Fibroblast of skin of left quadriceps (primary cell): ENCODE measurements around the gene MIPOL1.
"Not testable (repeated sequence)": the region's sequence is repeated elsewhere in the genome, so short reads cannot be mapped to it uniquely, and the experiment has no call there.

Experiments
- DNase-seq, 2 experiments: peaks; one replicate each; pipeline ENCODE4 v3.0.0-alpha.2; 2013; ENCODE audit warnings: low read depth in 2 of 2

The MIPOL1 gene

DNA sequence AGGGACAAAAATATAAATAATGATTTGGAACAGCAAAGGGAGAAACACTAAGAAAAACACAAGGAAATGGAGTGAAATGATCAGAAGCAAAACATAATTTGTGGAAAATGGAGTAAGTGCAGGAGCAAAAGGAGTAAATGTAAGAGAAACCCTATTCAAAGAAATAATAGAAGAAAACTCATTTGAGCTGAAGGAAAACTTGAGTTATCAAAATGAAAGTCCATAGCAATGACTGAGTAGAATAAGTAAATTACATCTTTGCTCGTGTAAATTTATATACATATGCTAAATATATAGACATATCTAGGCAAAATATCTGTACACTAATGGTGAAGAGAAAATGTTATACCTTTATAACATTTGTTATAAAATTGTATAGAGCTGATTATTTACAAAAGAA, 203.4 kb downstream of the MIPOL1 start:
- DNase-seq, result no peak

DNA sequence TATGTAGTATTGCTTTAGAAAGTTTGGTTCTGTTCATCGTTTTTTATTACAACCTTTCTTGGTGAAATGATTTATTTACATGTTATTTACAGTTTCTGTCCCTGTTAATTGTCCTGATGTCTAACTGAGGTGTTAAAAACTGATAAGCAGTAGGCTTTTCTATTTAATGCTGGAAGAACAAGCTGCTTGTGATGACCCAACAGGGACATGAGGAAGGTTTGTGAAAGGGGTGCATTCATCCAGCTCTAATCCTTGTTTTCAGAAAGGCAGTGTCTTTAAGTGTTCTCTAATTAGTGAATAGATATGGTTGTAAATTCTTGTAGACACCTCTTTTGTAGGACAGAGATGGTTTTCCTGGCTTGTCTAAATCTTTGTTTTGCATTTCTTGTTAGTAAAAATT, 205.9 kb downstream of the MIPOL1 start:
- no peak for DNase-seq

DNA sequence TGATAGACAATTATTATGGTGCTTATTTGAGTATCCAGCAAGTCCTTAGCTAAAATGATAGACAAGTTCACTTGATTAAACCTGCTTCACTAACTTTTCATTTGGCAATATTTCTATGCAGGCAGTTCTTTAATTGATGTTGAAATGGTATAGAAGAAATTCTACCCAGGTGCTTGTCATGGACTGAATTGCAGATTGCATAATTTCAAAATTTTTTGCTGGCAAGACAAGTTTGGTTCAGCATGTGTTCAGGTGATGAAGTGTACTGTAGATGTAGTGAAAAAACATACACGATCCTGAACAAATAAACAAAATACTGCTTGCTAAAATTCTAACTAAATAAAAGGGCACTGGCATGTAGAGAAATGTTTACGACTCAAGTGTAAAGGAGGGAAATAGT, 208.4 kb downstream of the MIPOL1 start:
- no peak for DNase-seq

DNA sequence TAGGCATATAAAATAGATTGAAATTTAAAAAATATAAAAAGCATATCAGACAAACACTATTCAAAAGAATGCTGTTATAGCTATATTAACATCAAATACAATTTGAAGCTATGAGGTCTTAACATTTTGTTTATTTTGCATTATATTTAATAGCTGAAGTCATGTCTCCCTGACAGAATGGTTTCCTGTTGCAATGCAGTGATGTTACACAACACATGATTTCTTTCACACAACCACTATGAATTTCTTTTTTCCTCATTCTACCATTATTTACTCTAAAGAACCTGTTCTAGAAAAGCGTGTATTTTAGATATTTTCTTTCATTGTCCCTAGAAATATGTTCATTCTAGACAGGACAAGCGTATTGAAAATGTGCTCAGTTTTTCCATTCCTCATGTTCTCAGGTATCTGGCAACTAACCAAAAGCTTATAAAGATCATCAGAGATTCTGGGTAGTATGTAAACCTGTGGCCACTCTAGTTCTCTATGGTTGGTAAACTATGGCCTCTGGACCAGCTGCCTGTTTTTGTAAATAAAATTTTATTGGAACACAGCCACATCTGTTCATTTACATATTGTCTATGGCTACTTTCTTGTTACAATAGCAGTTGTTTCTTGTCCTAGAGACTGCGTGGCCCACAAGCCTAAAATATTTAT, 213.5 kb downstream of the MIPOL1 start:
- no peak for DNase-seq

DNA sequence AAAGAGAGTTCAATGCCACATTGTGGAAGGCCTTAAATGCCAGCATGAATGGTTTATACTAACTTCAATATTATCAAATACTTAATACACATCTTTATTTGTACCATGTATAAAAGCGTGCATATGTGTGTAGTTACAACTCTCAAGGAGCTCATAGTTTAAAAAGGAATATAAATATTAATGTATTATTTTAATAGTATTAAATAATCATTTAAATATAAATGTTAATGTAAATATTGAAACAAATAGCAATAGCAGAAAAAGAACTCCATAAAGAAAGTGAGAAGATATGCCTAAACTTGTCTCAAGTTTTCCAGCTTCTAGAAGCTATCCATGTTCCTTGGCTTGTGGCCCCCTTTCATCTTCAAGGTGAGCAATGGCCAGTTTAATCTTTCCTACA, 215.3 kb downstream of the MIPOL1 start:
- no peak for DNase-seq

DNA sequence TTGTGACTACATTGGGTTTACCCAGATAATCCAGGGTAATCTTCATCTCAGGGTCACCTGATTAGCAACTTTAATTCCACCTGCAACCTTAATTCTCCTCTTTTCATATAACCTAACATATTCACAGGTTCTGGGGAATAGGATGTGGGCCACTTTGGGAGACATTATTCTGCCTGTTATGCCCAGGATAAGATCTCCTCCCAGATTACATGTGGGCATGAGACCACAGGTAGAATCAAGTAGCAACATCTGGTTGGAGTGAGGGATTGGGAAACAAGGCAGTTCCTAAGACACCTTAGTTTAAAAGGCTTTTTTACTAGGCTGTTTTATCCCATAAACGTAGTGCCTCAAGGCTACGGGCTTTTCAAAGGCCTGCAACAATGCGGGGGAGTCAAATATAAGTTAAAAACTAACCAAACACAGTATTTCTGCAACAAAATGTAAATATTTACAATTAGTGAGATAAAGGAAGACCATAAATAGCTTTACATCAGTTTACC, 215.8 kb downstream of the MIPOL1 start:
- no peak for DNase-seq

DNA sequence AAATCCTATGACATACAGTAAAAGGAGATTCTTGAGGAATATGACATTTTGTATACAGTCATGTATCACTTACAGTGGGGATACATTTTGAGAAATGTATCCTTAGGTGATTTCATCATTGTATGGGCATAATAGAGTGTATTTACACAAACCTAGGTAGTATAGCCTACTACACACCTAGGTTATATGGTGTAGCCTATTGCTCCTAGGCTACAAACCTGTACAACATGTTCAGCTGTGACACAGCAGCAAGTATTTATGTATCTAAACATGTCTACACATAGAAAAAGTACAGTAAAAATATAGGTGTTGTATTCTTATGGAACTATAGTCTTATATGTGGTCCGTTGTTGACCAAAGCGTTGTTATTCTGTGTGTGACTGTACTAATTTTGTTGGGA, 218.5 kb downstream of the MIPOL1 start:
- DNase-seq, result no peak

DNA sequence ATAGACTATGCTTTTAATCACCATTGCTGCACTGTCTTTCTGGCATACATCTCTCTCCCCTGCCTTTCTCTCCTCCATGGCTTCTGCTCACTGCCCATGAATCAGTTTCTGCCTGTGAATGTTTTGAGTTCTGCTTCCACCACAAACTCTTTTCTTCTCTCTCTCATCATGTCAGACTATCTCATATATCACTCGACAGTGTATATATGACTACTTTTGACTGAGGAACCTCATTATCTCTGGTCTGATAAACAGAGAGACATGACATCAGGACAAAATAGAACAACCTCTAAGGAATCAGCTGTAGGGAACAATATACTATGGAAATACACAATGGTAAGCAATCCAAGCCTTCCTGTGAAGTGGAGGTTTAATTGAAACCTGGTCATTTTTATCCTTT, 219.4 kb downstream of the MIPOL1 start:
- DNase-seq, result no peak

DNA sequence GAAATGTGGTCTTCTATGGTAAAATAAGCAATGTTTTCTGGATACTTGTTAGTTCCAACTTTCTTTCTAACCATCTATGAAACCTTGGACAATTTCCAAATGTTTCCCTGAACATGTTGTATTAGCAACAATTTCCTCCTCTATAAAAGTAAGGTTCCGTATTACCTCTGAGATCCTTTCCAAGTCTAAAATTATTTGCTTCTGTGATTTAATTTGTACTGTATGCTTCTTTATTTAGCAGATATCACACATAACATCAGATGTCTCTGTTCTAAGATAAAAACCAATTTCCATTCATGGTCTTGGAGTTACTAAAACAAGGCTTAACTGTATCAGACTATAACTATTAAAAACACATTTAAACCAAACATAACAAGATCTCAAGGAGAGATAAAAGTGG, 220.1 kb downstream of the MIPOL1 start:
- no peak for DNase-seq

DNA sequence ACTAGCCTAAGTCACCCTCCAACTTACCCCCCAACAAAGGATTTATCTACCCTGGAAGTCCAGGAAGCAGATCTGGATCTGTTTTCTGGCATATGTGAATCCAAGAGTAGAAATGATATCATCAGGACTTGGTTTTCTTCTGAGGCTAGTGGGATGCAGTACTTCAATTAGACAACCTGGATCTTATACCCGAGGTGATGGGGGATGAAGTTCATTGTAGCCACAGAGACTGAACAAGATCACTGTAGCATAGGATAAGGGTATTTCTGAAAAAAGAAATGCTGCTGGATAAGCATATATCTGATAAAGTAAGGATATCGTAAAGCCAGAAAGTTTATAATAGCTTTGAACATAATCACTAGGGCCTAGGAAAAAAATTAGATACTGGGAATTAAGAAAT, 222.9 kb downstream of the MIPOL1 start:
- DNase-seq, result no peak

DNA sequence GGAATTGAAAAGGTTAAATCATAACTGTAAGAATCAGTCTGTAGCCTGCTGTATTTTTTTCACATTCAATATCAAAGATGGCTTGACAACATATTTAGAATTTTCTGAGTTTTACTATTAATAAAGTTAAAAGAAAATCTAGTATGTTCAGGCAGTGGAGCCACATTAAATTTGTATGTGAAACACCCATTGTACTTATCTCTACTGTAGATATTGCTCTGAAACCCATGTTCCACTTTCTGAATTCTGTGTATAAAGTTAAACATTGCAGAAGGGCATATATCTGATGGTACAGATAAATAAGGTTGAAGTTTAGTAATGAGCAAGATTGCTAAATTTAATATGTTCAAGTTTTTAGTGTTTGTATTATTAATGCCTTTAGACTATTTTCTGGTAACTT, 224.6 kb downstream of the MIPOL1 start:
- DNase-seq, result no peak

DNA sequence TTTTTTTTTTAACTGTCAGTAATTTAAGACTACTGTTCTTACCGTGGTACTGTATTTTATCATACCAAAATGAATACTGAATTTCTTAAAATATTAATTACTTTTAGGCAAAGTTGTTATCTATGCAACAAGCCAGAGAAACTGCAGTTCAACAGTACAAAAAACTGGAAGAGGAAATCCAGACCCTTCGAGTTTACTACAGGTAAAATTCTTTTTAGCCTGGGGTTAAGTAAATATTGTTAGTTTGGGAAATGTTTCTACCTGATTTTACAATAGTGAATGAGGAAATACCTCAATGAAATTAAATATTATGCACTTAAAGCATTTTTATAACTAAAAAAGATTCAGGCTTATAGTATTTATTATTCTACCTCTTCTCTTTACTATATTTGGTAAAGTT, 225.0 kb downstream of the MIPOL1 start:
- DNase-seq, result no peak

DNA sequence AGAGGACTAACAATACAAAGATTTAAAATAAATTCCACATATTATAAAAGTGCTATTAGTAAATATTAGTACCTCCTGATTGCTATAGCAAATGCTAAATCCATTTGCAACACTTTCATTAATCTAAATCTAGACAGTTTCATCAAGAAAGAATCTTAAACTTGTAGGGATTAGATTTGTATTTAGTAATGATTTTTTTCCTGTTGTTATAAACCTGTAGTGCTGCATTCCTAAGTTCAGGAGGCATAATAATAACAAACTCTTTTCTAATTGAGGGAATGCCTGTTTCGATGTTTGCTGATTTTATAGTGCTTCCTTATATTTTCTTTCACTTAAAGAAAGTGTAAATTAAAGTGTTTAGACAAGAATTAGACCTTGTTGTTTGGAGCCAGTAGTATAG, 231.2 kb downstream of the MIPOL1 start:
- no peak for DNase-seq

DNA sequence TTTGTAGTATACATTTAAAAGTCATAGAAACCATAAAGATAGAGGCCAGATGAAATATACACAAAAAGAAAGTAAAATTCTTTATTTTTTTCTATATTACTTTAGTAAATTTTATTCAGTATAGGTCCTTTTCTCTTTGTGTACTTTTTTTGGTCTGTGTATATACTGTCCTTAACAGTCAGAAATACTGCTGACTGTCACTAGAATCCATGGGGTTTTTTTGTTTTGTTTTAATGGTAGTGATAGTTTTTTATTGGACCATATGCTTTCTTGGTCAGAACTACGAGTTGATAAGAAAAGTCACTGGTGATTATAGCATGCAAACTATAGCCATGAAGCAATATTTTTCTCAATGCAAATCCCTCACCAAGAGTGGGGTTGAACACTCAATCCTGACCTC, 231.9 kb downstream of the MIPOL1 start:
- no peak for DNase-seq

DNA sequence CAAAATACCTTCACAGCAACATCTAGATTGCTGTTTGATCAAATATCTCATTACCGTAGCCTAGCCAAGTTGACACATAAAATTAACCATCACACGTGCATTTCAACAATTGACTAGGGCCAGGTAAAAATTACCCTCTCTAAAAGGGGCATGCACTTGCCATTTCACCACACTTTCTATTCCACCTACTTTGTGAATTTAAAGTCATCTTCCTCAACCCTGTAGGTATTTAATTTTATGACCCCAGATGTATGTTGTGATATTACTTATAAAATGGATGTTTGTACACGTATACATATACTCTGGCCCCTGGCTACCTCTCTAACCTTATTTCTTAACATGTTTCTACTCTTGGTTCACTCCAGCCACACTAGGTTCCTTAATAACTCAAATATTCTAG, 237.1 kb downstream of the MIPOL1 start:
- DNase-seq, result no peak

DNA sequence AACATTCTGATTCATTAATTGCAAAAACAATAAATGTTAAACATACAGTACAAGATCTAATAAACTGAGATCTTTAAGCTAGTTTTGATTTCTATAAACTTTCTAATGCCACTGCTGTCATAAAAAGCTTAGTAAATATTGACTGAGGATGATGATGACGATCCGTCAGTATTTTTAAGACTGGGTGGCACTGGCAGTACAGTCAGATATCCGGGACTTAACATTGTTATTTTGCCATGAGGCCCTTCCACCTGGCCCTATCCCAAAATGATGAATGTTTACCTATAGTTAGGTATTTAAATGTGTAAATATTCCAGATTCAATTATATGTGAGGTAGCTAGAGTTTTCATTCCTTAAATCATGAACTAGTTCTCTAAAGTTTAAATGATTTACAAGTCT, 238.8 kb downstream of the MIPOL1 start:
- DNase-seq, result no peak

DNA sequence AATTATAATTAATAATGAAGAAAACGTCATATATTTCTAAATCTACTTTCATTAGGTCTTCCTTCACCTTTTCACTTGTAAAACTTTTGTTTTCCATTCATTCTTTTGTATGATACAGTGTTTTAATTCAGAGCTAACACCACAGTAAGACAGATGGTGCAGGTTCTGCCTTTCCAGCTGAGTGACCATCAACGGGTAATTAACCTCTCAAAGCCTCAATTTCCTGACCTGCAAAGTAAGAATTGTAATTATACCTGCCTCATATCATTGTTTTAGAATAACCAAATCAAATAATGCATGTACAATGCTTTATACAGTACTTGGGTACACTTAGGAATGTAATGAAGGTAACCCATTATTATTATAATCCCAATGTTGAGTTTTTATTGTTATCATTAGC, 239.8 kb downstream of the MIPOL1 start:
- no peak for DNase-seq

DNA sequence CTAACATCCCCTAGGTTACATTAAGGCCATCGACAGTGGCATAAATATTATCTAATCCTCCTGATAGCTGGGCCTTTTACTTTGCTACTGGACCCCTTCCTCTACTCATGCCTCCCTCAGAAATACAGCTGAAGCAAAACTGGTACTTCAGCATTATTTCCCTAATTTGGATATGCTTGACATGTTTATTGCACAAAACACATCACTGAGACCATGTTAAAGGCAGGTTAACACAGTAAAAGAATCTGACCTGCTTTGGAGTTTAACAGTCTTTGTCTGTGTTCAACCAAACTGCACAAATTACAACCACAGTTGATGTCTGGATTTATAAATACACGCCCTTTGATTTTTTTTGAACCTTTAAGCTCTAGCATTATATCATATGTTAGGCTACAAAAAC, 240.7 kb downstream of the MIPOL1 start:
- DNase-seq, result no peak

DNA sequence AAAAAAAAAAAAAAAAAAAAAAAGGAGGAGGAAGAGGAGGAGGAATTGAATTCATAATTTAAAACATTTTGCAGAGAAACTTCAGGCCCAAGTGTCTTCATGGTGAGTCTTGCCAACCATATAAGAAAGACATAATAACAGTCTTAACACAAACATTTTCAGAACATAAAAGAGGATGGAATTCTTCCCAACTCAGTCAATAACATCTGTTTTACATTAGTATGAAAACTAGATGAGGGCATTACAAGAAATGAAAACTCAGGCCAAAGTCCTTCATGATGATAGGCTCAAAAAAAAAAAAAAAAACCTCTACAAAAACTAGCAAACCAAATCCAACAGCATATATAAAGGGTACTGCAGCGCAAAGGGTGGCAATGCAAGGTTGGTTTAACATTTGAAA, 245.7 kb downstream of the MIPOL1 start:
- peak; percentile 50 to 53 for DNase-seq

DNA sequence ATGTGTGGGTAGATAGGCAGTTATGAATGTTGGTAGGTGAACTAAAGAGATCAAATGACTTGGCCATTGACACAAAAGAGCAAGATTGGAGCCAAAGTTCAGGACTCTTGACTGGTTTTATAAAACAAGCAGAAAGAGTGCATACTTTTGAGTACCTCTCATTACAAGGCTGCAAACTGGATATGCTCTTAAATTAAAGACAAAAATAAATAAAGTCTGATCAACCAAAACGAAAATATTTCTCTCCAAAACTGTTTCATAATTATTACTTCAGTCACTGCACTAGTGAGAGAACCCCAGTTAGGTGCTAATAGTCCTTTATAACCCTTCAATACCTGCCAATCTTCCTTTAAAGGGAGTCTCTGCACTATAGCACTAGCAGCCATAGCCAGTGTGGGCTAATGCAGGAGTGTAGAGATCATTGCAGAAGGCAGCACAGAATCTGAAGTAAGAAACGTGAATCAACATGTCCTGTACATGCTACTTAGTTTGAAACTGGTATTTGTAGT, 250.2 kb downstream of the MIPOL1 start:
- DNase-seq, result no peak

DNA sequence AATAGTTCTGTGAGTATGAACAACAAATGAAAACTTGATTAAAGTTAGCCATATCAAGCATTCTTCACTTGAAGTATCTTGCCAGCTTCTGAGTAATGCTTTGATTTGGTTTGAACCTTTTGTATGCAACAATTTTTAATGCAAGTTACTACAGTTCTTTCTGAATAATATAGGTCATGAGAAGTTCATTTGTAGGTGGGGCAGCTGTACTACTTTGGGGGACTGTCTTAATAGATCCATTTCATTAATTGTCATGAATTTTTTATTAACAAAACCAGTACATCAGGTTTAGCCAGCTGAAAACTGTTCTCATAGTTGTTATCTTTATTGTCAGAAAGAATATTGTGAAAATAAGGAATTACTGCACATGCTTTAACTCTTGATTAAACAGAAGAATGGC, 254.6 kb downstream of the MIPOL1 start:
- DNase-seq, result no peak

DNA sequence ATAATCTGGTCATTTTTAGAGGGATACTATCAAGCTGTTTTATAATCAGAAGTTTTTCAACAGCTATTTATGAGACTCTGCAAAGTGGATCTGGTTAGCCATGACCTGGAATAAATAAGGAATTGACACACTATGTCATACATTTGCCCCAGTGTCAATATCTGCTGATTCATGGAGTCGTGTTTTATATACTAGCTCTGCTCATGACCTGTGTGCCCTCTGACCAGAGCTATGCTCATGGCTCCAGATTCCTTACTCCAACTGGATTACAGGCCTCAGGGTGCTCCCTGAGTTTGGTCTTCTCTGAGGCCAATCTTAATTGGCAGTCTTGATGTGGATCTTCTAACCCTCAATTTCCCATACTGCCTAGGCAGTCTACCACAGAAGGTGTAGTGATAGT, 256.2 kb downstream of the MIPOL1 start:
- no peak for DNase-seq

DNA sequence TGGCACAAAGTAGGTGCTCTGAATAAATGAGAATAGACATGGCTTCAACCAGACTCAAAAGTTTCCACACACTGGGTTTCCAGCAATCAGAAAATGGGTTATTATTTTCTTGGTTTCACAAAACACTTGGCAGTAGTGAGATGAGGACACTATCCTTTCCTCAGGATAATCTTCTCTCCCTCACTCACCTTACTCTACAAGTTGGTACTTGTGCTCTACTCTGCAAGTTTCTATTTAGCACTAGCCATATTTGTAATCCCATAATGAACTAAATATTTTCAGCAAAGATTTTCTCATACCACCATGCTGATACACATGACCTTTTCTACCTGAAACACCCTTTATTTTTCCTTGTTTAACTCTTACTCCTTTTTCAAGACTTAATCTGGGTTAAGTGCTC, 259.6 kb downstream of the MIPOL1 start:
- DNase-seq, result no peak

DNA sequence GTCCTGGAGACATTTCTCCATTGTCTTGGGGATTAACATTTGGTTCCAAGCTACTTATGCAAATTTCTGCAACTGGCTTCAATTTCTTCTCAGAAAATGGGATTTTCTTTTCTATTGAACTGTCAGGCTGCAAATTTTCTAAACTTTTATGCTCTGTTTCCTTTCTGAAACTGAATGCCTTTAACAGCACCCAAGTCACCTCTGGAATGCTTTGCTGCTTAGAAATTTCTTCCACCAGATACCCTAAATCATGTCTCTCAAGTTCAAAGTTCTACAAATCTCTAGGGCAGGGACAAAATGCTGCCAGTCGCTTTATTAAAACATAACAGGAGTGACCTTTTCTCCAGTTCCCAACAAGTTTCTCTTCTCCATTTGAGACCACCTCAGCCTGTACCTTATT, 264.7 kb downstream of the MIPOL1 start:
- DNase-seq, result not testable (repeated sequence)
